ENCODE data around the gene SH3GLB1.
"Not testable (repeated sequence)": the region's sequence is repeated elsewhere in the genome, so short reads cannot be mapped to it uniquely, and the experiment has no call there.

Gene SH3GLB1

GRCh38 chr1:86704458-86704971, at the start of gene SH3GLB1:
SH3GLB1 (plus strand) TSS chr1:86704576; CDS start chr1:86704900, 324 bp downstream.
- peaks cover 21% of the 10 kb centered on the region for H3K4me1 ChIP-seq (ENCODE audit: control insufficient read depth, insufficient read depth, low read length)
- peak within 1 kb of the TSS; percentile 88 for H3K9ac ChIP-seq (ENCODE audit: low read length)
- H3K36me3 ChIP-seq (ENCODE audit: control insufficient read depth, insufficient read depth, low read length), result no peaks in the 10 kb centered on the region

GRCh38 chr1:86658381-86658780, 46.0 kb upstream of the SH3GLB1 start:
- not testable (repeated sequence) for H3K4me3 ChIP-seq (ENCODE audit: low read length); H3K4me1 ChIP-seq (ENCODE audit: control insufficient read depth, insufficient read depth, low read length); H3K36me3 ChIP-seq (ENCODE audit: control insufficient read depth, insufficient read depth, low read length); H3K9ac ChIP-seq (ENCODE audit: low read length); H3K27me3 ChIP-seq (ENCODE audit: control insufficient read depth, insufficient read depth, low read length); H3K27ac ChIP-seq (ENCODE audit: low read depth, low read length)

More at GRCh38 chr1:86704458-86704971, at the start of gene SH3GLB1:
- Histone ChIP-seq H3K27me3 (ENCODE audit: control insufficient read depth, insufficient read depth, low read length) (no peaks in the 10 kb centered on the region), H3K27ac (ENCODE audit: low read depth, low read length) (peak within 1 kb of the TSS; percentile 98), H3K4me3 (ENCODE audit: low read length) (peak within 1 kb of the TSS; percentile 95)

DNA sequence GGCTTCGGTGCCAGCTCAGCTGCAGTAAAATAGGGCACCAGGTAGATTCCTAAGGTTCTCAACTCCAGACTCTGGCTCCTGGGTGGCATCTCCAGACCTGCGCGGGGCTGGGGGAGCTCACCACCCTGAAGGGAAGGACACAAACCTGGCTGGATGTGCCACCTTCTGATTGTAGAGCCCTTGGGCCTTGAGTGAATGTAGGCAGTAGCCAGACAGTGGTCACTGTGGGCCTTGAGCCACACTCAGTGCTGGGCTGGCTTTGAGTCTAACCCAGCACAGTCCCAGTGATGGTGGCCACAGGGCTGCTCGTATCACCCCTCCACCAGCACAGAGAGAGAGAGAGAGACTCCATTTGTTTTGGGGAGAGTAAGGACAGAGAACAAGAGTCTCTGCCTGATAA, 38.0 kb upstream of the SH3GLB1 start:
- no peak overlapping the region for H3K4me3 ChIP-seq (ENCODE audit: low read length)
- no peak overlapping the region for H3K27ac ChIP-seq (ENCODE audit: low read depth, low read length)
- no peaks in the 10 kb centered on the region for H3K4me1 ChIP-seq (ENCODE audit: control insufficient read depth, insufficient read depth, low read length)
- H3K9ac ChIP-seq (ENCODE audit: low read length), result no peak overlapping the region
- no peaks in the 10 kb centered on the region for H3K36me3 ChIP-seq (ENCODE audit: control insufficient read depth, insufficient read depth, low read length)
- H3K27me3 ChIP-seq (ENCODE audit: control insufficient read depth, insufficient read depth, low read length), result no peaks in the 10 kb centered on the region

DNA sequence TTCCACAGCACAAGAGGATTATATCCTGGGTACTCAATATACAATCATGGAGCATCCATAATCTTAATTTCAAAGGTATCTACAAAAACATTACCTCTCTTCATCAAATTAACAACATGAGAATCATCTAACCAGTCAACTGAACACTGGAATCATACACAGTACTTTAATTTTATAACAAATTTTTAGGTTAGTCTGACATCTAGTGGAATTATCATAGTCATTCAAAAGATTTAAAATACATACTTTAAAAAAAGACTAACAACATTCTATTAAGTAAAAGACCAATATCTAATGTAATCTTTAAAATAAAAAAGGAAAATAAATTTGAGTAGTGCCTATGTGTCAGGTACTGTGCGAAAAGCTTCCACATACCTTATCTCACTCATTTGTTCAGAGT, 16.8 kb upstream of the SH3GLB1 start:
- no peak overlapping the region for H3K9ac ChIP-seq (ENCODE audit: low read length)
- H3K4me1 ChIP-seq (ENCODE audit: control insufficient read depth, insufficient read depth, low read length), result no peaks in the 10 kb centered on the region
- H3K4me3 ChIP-seq (ENCODE audit: low read length), result no peak overlapping the region
- H3K27ac ChIP-seq (ENCODE audit: low read depth, low read length), result no peak overlapping the region
- no peaks in the 10 kb centered on the region for H3K27me3 ChIP-seq (ENCODE audit: control insufficient read depth, insufficient read depth, low read length)
- no peaks in the 10 kb centered on the region for H3K36me3 ChIP-seq (ENCODE audit: control insufficient read depth, insufficient read depth, low read length)

DNA sequence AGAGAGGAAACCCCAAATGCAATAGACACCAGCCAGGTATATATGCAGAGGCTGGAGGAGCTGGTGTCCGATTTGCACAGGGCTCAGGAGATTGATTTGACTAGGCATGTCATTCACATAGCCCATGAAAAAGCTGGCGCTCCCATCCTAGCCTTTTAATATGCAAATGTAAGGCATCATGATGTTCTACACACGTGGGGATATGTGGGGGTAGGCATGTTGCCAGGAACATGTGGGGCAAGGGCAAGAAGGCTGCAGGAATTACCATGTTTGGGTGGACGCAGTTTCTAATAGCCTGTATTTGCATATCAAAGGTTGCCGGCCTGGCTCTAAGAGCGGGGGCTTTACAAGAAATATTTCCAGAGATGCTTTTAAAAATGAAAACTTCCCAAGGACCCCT, 11.7 kb upstream of the SH3GLB1 start:
- Histone ChIP-seq H3K27ac (ENCODE audit: low read depth, low read length) (no peak overlapping the region), H3K9ac (ENCODE audit: low read length) (no peak overlapping the region), H3K27me3 (ENCODE audit: control insufficient read depth, insufficient read depth, low read length) (no peaks in the 10 kb centered on the region), H3K36me3 (ENCODE audit: control insufficient read depth, insufficient read depth, low read length) (no peaks in the 10 kb centered on the region), H3K4me3 (ENCODE audit: low read length) (no peak overlapping the region), H3K4me1 (ENCODE audit: control insufficient read depth, insufficient read depth, low read length) (no peaks in the 10 kb centered on the region)

- H3K4me3 ChIP-seq (ENCODE audit: low read length), result no peak overlapping the region
- H3K27ac ChIP-seq (ENCODE audit: low read depth, low read length), result no peak overlapping the region
- no peak overlapping the region for H3K9ac ChIP-seq (ENCODE audit: low read length)
- H3K27me3 ChIP-seq (ENCODE audit: control insufficient read depth, insufficient read depth, low read length), result no peaks in the 10 kb centered on the region
- H3K36me3 ChIP-seq (ENCODE audit: control insufficient read depth, insufficient read depth, low read length), result no peaks in the 10 kb centered on the region
- H3K4me1 ChIP-seq (ENCODE audit: control insufficient read depth, insufficient read depth, low read length), result no peaks in the 10 kb centered on the region
Measured at GRCh38 chr1:86695400-86695799, 9.0 kb upstream of the SH3GLB1 start.

- H3K4me1 ChIP-seq (ENCODE audit: control insufficient read depth, insufficient read depth, low read length), result no peaks in the 10 kb centered on the region
- no peak overlapping the region for H3K9ac ChIP-seq (ENCODE audit: low read length)
- no peak overlapping the region for H3K4me3 ChIP-seq (ENCODE audit: low read length)
- H3K36me3 ChIP-seq (ENCODE audit: control insufficient read depth, insufficient read depth, low read length), result no peaks in the 10 kb centered on the region
- no peaks in the 10 kb centered on the region for H3K27me3 ChIP-seq (ENCODE audit: control insufficient read depth, insufficient read depth, low read length)
- H3K27ac ChIP-seq (ENCODE audit: low read depth, low read length), result no peak overlapping the region
Measured at GRCh38 chr1:86696522-86696921, 7.9 kb upstream of the SH3GLB1 start.

DNA sequence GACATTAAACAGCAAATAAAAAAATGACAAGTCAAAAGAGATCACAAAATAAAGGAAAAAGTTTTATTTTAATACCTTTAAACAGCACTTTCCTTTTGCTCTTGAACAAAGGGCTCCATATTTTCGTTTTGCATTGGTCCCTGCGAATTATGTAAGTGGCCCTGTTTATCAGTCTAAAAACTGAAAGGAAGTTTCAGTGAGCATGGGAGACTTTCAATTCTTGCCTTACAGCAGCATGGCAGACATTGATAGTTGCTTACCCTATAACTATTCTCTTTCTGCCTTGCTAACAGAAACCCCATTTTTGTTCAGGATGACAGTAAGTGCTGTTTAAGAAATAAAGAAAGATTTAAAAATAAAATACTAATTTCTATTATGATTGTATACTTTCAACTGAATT, 5.2 kb upstream of the SH3GLB1 start:
- H3K9ac ChIP-seq (ENCODE audit: low read length), result no peak overlapping the region
- no peaks in the 10 kb centered on the region for H3K27me3 ChIP-seq (ENCODE audit: control insufficient read depth, insufficient read depth, low read length)
- H3K4me1 ChIP-seq (ENCODE audit: control insufficient read depth, insufficient read depth, low read length), result no peaks in the 10 kb centered on the region
- no peak overlapping the region for H3K4me3 ChIP-seq (ENCODE audit: low read length)
- no peaks in the 10 kb centered on the region for H3K36me3 ChIP-seq (ENCODE audit: control insufficient read depth, insufficient read depth, low read length)
- H3K27ac ChIP-seq (ENCODE audit: low read depth, low read length), result no peak overlapping the region

DNA sequence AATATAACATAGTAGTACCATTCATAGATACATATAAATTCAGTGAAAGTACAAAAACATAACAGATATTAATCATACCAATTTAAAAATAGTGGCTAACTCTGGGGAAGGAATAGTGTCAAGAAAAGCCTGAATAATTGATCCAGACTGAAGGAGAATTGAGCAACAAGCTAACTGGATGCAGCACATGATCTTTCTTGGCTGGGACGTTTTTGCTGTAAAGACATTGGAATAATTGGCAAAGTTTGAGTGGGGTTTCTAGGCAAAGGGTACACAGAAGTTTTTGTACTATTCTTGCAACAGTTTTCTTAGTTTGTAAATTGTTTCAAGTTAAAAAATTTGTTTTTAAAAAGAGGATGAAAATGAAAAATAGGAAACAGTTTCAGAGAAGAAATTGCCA, 2.6 kb upstream of the SH3GLB1 start:
- H3K27ac ChIP-seq (ENCODE audit: low read depth, low read length), result no peak overlapping the region
- H3K4me3 ChIP-seq (ENCODE audit: low read length), result no peak overlapping the region
- H3K4me1 ChIP-seq (ENCODE audit: control insufficient read depth, insufficient read depth, low read length), result peaks cover 7% of the 10 kb centered on the region
- no peaks in the 10 kb centered on the region for H3K36me3 ChIP-seq (ENCODE audit: control insufficient read depth, insufficient read depth, low read length)
- H3K27me3 ChIP-seq (ENCODE audit: control insufficient read depth, insufficient read depth, low read length), result no peaks in the 10 kb centered on the region
- H3K9ac ChIP-seq (ENCODE audit: low read length), result no peak overlapping the region

GRCh38 chr1:86702954-86703494, 1.4 kb upstream of the SH3GLB1 start:
- H3K27me3 ChIP-seq (ENCODE audit: control insufficient read depth, insufficient read depth, low read length); H3K27ac ChIP-seq (ENCODE audit: low read depth, low read length); H3K36me3 ChIP-seq (ENCODE audit: control insufficient read depth, insufficient read depth, low read length); H3K9ac ChIP-seq (ENCODE audit: low read length): not testable (repeated sequence)
- H3K4me3 ChIP-seq (ENCODE audit: low read length), result peak overlapping the region; percentile 95
- peaks cover 16% of the 10 kb centered on the region for H3K4me1 ChIP-seq (ENCODE audit: control insufficient read depth, insufficient read depth, low read length)

- Histone ChIP-seq H3K4me3 (ENCODE audit: low read length) (peak overlapping the region; percentile 95), H3K4me1 (ENCODE audit: control insufficient read depth, insufficient read depth, low read length) (peaks cover 21% of the 10 kb centered on the region), H3K27ac (ENCODE audit: low read depth, low read length) (peak overlapping the region; percentile 98), H3K36me3 (ENCODE audit: control insufficient read depth, insufficient read depth, low read length) (no peaks in the 10 kb centered on the region), H3K9ac (ENCODE audit: low read length) (peak overlapping the region; percentile 10), H3K27me3 (ENCODE audit: control insufficient read depth, insufficient read depth, low read length) (no peaks in the 10 kb centered on the region)
Measured at GRCh38 chr1:86703696-86704457, 499 bp upstream of the SH3GLB1 start.

GRCh38 chr1:86704972-86705664, 742 bp downstream of the SH3GLB1 start:
- Histone ChIP-seq H3K27ac (ENCODE audit: low read depth, low read length) (peak overlapping the region; percentile 98), H3K36me3 (ENCODE audit: control insufficient read depth, insufficient read depth, low read length) (no peaks in the 10 kb centered on the region), H3K27me3 (ENCODE audit: control insufficient read depth, insufficient read depth, low read length) (no peaks in the 10 kb centered on the region), H3K4me1 (ENCODE audit: control insufficient read depth, insufficient read depth, low read length) (peaks cover 21% of the 10 kb centered on the region), H3K4me3 (ENCODE audit: low read length) (peak overlapping the region; percentile 95), H3K9ac (ENCODE audit: low read length) (peak overlapping the region; percentile 88)
